SKM-1 treated with dmso at 0.1 percent for 144 hours (cell line): ENCODE results near the gene SORD.
"Not testable (repeated sequence)": the region's sequence is repeated elsewhere in the genome, so short reads cannot be mapped to it uniquely, and the experiment has no call there.

ENCODE experiments used
- DNase-seq: peaks from one replicate; lab custom pipeline; 2025; ENCODE audit not compliant: unreplicated experiment; lab: John Stamatoyannopoulos, UW

SORD gene

GRCh38 chr15:45023659-45024225 lies 747 bp downstream of the SORD start:
- no peak for DNase-seq

DNA sequence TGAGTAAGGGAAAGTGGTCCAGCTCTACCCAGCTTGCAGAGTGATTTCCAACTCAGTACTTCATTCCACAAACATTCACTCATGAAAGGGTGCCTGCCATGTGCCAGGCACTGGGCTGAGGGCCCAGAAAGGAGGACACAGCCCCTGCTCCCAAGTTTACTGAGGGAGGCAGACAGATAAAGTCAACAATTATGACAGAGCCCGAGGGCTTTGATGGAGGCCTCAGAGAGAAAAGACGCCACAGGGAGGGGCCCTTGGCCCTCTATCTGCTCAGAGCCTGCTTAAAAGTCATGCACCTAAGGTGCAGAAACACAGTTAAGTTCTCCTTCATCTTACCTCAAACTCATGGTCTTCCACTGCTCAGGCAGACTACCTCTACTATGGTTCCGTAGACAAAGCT lies 1.7 kb downstream of the SORD start:
- DNase-seq = not testable (repeated sequence)

DNA sequence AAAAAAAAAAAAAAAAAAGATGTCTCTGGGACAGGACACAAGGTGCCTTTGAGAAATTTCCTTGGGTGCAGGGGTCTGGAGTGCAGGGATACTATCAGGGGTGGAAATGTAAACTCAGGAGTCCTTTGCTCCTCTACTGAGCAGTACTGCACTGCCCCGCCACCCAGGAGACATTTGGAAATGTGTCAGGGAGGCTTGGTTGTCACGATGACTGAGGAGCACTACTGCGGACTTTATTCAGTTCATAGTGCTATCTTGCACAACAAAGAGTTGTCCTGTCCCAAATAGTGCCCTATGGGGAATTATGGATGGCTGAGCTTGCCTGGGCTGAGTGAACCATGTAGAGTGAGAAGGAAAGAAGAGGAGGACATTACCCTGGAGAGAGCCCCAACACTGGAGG lies 2.6 kb downstream of the SORD start:
- not testable (repeated sequence) for DNase-seq

DNA sequence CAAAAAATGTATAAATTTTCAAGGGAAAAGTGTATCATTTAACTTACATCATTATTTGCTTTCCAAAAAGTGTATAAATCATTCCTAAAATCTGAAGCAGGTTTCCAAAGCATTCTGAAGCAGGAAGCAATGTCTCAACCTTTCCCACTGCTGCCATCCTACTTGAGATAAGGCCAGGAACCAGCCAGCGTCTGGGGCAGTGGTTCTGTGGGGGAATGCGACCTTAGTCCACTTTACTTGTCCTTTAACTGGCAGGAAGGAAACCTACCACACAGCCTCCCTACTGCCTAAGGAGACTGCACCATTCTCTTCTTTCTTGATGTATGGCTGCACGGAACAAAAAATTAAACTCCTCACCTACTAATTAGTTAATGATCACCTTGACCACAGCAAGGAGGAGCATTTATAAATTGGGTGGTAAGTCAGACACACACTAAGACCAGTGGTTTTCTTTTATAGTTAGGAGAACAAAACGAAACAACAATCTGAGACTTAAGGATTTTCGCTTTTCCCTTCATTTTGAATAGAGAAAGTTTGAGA lies 3.7 kb downstream of the SORD start:
- DNase-seq = no peak

GRCh38 chr15:45027220-45027619 lies 4.2 kb downstream of the SORD start:
- no peak for DNase-seq

- DNase-seq = no peak
Observed at GRCh38 chr15:45030743-45031142, 7.7 kb downstream of the SORD start.

DNA sequence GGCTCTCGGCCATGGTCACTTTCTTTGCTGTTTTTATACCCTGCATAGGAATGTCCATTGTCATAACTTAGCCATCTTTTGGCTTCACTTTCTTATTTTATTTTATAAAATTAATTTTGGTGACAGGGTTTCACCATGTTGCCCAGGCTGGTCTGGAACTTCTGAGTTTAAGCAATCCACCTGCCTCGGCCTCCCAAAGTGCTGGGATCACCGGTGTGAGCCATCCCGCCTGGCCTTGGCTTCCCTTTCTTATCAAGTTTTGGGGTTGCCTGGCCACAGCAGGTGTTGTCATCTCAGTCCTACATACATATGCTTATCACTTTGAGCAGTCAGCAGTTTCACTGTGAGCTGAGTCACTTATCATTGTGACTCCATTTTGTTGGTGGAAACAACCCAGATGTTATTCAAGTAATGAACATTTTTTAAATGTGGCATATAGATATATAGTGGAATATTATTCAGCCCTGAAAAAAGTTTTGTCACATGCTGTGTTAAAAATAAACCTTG lies 8.6 kb downstream of the SORD start:
- DNase-seq = not testable (repeated sequence)

DNA sequence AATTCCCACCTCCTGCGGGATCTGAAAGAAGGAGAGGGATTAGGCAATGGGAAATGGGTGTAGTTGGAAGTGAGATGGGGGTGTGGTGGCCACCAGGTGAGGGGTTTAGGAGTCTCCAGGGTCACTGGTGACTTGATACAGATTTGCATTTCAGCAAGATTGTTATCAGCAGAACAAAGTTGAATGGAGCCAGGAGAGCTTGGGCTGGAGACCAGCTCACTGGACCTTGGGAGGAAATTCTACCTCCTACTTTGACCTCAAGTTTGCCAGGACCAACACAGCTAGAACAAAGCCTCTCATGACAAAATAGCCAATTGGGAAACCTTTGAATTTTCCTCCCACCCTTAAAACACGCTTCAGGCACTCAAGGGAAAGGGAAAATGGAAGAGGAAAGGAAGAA lies 9.5 kb downstream of the SORD start:
- DNase-seq = not testable (repeated sequence)

GRCh38 chr15:45034087-45034486 lies 11.1 kb downstream of the SORD start:
- DNase-seq = not testable (repeated sequence)

GRCh38 chr15:45034600-45035375 lies 11.8 kb downstream of the SORD start:
- DNase-seq = not testable (repeated sequence)

- DNase-seq = peak; percentile 34
Observed at GRCh38 chr15:45036812-45037781, 14.1 kb downstream of the SORD start.

DNA sequence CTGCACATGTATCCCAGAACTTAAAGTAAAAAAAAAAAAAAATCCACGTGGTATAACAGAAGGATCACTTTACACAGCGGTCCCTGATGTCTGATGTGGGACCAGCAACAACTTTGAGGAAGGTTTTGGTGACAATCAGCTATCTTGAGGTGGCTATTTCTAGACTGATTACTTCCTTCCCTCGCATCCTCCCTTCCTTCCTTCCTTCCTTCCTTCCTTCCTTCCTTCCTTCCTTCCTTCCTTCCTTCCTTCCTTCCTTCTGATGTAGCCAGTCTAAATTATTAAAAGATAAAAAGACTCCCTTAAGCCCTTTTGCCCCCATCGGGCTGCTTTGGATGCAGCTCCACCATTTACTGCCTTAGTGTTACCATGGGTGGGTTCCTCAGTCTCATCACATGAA lies 14.9 kb downstream of the SORD start:
- no peak for DNase-seq

DNA sequence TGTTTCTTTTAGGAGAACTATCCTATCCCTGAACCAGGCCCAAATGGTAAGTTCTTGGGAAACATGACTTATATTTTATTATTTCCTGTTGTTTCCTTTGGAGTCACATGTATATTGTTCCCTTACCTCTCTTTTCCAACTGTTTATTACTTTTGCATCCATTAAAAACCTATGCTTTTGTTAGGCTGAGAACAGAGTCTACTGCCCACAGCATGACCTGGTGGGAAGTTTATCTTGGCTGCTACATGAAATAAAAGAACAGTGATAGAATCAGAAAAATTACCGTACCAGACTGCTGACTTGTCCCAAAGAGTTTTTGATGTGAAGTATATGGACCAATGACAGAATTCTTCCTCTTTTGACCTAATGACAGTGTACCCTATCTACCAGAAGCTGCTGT lies 17.4 kb downstream of the SORD start:
- not testable (repeated sequence) for DNase-seq

DNA sequence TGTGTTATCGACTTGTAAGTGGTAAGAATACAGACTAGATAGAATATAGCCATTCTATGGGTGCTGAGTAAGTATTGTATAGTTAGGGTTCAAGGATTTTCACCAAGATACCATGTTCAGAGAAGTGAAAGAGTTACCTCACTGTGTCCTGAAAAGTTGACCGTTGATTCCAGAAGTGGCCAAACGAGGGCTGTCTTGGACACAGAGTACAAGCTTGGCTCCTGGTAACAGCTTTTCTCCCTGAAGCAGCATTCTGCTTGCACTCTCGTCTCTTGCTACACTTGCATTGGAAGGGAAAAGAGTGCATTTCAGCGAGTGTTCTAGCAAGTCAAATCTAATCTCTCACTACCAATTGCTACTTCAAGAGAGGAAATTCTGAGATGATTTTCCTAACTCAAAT lies 18.5 kb downstream of the SORD start:
- not testable (repeated sequence) for DNase-seq

- not testable (repeated sequence) for DNase-seq
Observed at GRCh38 chr15:45042859-45043258, 19.9 kb downstream of the SORD start.

- DNase-seq = not testable (repeated sequence)
Observed at GRCh38 chr15:45044270-45044669, 21.3 kb downstream of the SORD start.

DNA sequence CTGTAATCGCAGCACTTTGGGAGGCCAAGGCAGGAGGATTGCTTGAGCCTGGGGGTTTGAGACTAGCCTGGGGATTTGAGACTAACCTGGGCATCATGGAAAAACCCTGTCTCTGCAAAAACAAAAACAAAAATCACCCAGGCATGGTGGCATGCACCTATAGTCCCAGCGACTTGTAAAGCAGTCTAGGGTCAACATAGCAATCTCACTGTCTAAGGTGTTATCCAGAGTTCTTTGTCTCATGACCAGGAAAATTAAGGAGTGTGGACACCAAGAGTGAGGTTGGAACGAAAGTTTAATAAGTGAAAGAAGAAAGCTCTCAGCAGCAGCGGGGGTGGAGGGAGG lies 25.4 kb downstream of the SORD start:
- DNase-seq = not testable (repeated sequence)

GRCh38 chr15:45048794-45049631 lies 26.0 kb downstream of the SORD start:
- peak; percentile 96 for DNase-seq

- no peak for DNase-seq
Observed at GRCh38 chr15:45050587-45050986, 27.6 kb downstream of the SORD start.

DNA sequence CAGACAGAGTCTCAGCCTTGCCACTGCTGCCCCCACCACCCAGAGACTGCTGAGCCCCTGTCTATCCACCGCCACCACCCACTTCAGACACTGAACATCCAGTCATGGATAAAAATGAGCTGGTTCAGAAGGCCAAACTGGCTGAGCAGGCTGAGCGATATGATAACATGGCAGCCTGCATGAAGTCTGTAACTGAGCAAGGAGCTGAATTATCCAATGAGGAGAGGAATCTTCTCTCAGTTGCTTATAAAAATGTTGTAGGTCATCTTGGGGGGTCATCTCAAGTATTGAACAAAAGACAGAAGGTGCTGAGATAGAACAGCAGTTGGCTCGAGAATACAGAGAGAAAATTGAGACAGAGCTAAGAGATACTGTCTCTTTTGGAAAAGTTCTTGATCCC lies 29.7 kb downstream of the SORD start:
- DNase-seq = not testable (repeated sequence)
